ENCODE results near the gene BORCS8.

Gene BORCS8

GRCh38 chr19:19201697-19202630 is 10.0 kb upstream of the BORCS8 start:
- Histone ChIP-seq H3K4me3 (ENCODE audit: control insufficient read depth in 1 of 7, extremely low read depth in 1 of 7, insufficient read depth in 4 of 7, low read depth in 2 of 7, low read length in 6 of 7) (peak overlapping the region in 6 of 7 experiments; percentile 62 to 90 (median 81)), H3K4me1 (ENCODE audit: control extremely low read depth in 1 of 4, control insufficient read depth in 4 of 4, insufficient read depth in 4 of 4, low read length in 3 of 4) (peaks cover 4 to 20% (median 15%) of the 10 kb centered on the region in 4 experiments), H3K27me3 (replicated peaks in 2 of 5; ENCODE audit: control insufficient read depth in 4 of 5, insufficient read depth in 5 of 5, low read length in 4 of 5) (peaks cover 0 to 2% (median 0%) of the 10 kb centered on the region in 5 experiments), H3K27ac (ENCODE audit: insufficient read depth in 1 of 2, low read depth in 1 of 2, low read length in 2 of 2, poor library complexity in 1 of 2, severe bottlenecking in 2 of 2) (peak overlapping the region; percentile 12 to 78), H3K36me3 (ENCODE audit: control insufficient read depth in 4 of 4, insufficient read depth in 4 of 4, low read length in 3 of 4) (peaks cover 15 to 41% (median 24%) of the 10 kb centered on the region in 4 experiments), H3K9me3 (ENCODE audit: control extremely low read depth in 1 of 5, control insufficient read depth in 4 of 5, insufficient read depth in 2 of 5, low read depth in 1 of 5, low read length in 4 of 5) (no peaks in the 10 kb centered on the region)
- no peak for DNase-seq
- ChIA-PET CTCF (interaction anchor here (1.5 to 2.9 kb wide), 3 partner anchors 9 to 27 kb away, joined by 4 to 19 read pairs (median 4); partner anchors contain the start of genes BORCS8 and RFXANK), POLR2A (no interaction called here)
- WGBS (ENCODE audit: insufficient coverage): 90% methylated on average over 17 of the region's 19 CpGs

GRCh38 chr19:19193926-19194325 is 2.0 kb upstream of the BORCS8 start:
- WGBS (ENCODE audit: insufficient coverage): 100% methylated on average over 4 of the region's 5 CpGs
- CTCF ChIA-PET: interaction anchor here (0.8 to 3.0 kb wide), 2 partner anchors 8 to 19 kb away, joined by 4 to 19 read pairs; partner anchors contain the start of gene NR2C2AP
- DNase-seq: no peak
- H3K27ac ChIP-seq (ENCODE audit: insufficient read depth in 1 of 2, low read depth in 1 of 2, low read length in 2 of 2, poor library complexity in 1 of 2, severe bottlenecking in 2 of 2): no peak overlapping the region
- peaks cover 15 to 27% (median 18%) of the 10 kb centered on the region in 4 experiments for H3K36me3 ChIP-seq (ENCODE audit: control insufficient read depth in 4 of 4, insufficient read depth in 4 of 4, low read length in 3 of 4)
- POLR2A ChIA-PET: no interaction called here
- peaks cover 9 to 31% (median 21%) of the 10 kb centered on the region in 4 experiments for H3K4me1 ChIP-seq (ENCODE audit: control extremely low read depth in 1 of 4, control insufficient read depth in 4 of 4, insufficient read depth in 4 of 4, low read length in 3 of 4)
- H3K9me3 ChIP-seq (ENCODE audit: control extremely low read depth in 1 of 5, control insufficient read depth in 4 of 5, insufficient read depth in 2 of 5, low read depth in 1 of 5, low read length in 4 of 5): no peaks in the 10 kb centered on the region
- peak overlapping the region in 4 of 7 experiments; percentile 4 to 99 (median 76) for H3K4me3 ChIP-seq (ENCODE audit: control insufficient read depth in 1 of 7, extremely low read depth in 1 of 7, insufficient read depth in 4 of 7, low read depth in 2 of 7, low read length in 6 of 7)
- no peaks in the 10 kb centered on the region for H3K27me3 ChIP-seq (replicated peaks in 2 of 5; ENCODE audit: control insufficient read depth in 4 of 5, insufficient read depth in 5 of 5, low read length in 4 of 5)

GRCh38 chr19:19192910-19193423 is 1.0 kb upstream of the BORCS8 start:
- ChIA-PET POLR2A (interaction anchor here (1.8 kb wide), 1 partner anchor 10 kb away, joined by 4 read pairs; the partner anchor contains the start of gene NR2C2AP), CTCF (interaction anchor here (3.0 kb wide), 1 partner anchor 9 kb away, joined by 19 read pairs; the partner anchor contains the start of gene NR2C2AP)
- DNase-seq: peak in 2 of 3 donors; percentile 47 to 63
- Histone ChIP-seq H3K4me3 (ENCODE audit: control insufficient read depth in 1 of 7, extremely low read depth in 1 of 7, insufficient read depth in 4 of 7, low read depth in 2 of 7, low read length in 6 of 7) (peak overlapping the region; percentile 80 to 99 (median 95)), H3K36me3 (ENCODE audit: control insufficient read depth in 4 of 4, insufficient read depth in 4 of 4, low read length in 3 of 4) (peaks cover 6 to 18% (median 10%) of the 10 kb centered on the region in 4 experiments), H3K27me3 (replicated peaks in 2 of 5; ENCODE audit: control insufficient read depth in 4 of 5, insufficient read depth in 5 of 5, low read length in 4 of 5) (no peaks in the 10 kb centered on the region), H3K4me1 (ENCODE audit: control extremely low read depth in 1 of 4, control insufficient read depth in 4 of 4, insufficient read depth in 4 of 4, low read length in 3 of 4) (peaks cover 9 to 31% (median 21%) of the 10 kb centered on the region in 4 experiments), H3K9me3 (ENCODE audit: control extremely low read depth in 1 of 5, control insufficient read depth in 4 of 5, insufficient read depth in 2 of 5, low read depth in 1 of 5, low read length in 4 of 5) (no peaks in the 10 kb centered on the region), H3K27ac (ENCODE audit: insufficient read depth in 1 of 2, low read depth in 1 of 2, low read length in 2 of 2, poor library complexity in 1 of 2, severe bottlenecking in 2 of 2) (peak overlapping the region; percentile 40 to 99)
- 0% methylated on average over 12 of the region's 22 CpGs for WGBS (ENCODE audit: insufficient coverage)

- 0% methylated on average over 17 of the region's 17 CpGs for WGBS (ENCODE audit: insufficient coverage)
- Histone ChIP-seq H3K27ac (ENCODE audit: insufficient read depth in 1 of 2, low read depth in 1 of 2, low read length in 2 of 2, poor library complexity in 1 of 2, severe bottlenecking in 2 of 2) (peak overlapping the region; percentile 97 to 99), H3K4me3 (ENCODE audit: control insufficient read depth in 1 of 7, extremely low read depth in 1 of 7, insufficient read depth in 4 of 7, low read depth in 2 of 7, low read length in 6 of 7) (peak overlapping the region; percentile 80 to 99 (median 98)), H3K27me3 (replicated peaks in 2 of 5; ENCODE audit: control insufficient read depth in 4 of 5, insufficient read depth in 5 of 5, low read length in 4 of 5) (no peaks in the 10 kb centered on the region), H3K36me3 (ENCODE audit: control insufficient read depth in 4 of 4, insufficient read depth in 4 of 4, low read length in 3 of 4) (peaks cover 2 to 13% (median 4%) of the 10 kb centered on the region in 4 experiments), H3K4me1 (ENCODE audit: control extremely low read depth in 1 of 4, control insufficient read depth in 4 of 4, insufficient read depth in 4 of 4, low read length in 3 of 4) (peaks cover 9 to 33% (median 21%) of the 10 kb centered on the region in 4 experiments), H3K9me3 (ENCODE audit: control extremely low read depth in 1 of 5, control insufficient read depth in 4 of 5, insufficient read depth in 2 of 5, low read depth in 1 of 5, low read length in 4 of 5) (peaks cover 0 to 4% (median 2%) of the 10 kb centered on the region in 5 experiments)
- ChIA-PET CTCF (interaction anchor here (1.6 to 3.0 kb wide), 2 partner anchors 10 to 17 kb away, joined by 5 to 19 read pairs; partner anchors contain the start of gene NR2C2AP), POLR2A (interaction anchor here (1.8 kb wide), 1 partner anchor 12 kb away, joined by 4 read pairs; the partner anchor contains the start of gene NR2C2AP)
- no peak for DNase-seq
Measured at GRCh38 chr19:19191768-19192077, 229 bp downstream of the BORCS8 start.

GRCh38 chr19:19186742-19187141 is 5.2 kb downstream of the BORCS8 start:
- Histone ChIP-seq H3K36me3 (ENCODE audit: control insufficient read depth in 4 of 4, insufficient read depth in 4 of 4, low read length in 3 of 4) (peaks cover 0 to 27% (median 20%) of the 10 kb centered on the region in 4 experiments), H3K9me3 (ENCODE audit: control extremely low read depth in 1 of 5, control insufficient read depth in 4 of 5, insufficient read depth in 2 of 5, low read depth in 1 of 5, low read length in 4 of 5) (peaks cover 0 to 13% (median 2%) of the 10 kb centered on the region in 5 experiments), H3K4me1 (ENCODE audit: control extremely low read depth in 1 of 4, control insufficient read depth in 4 of 4, insufficient read depth in 4 of 4, low read length in 3 of 4) (peaks cover 7 to 18% (median 13%) of the 10 kb centered on the region in 4 experiments), H3K27ac (ENCODE audit: insufficient read depth in 1 of 2, low read depth in 1 of 2, low read length in 2 of 2, poor library complexity in 1 of 2, severe bottlenecking in 2 of 2) (no peak overlapping the region), H3K4me3 (ENCODE audit: control insufficient read depth in 1 of 7, extremely low read depth in 1 of 7, insufficient read depth in 4 of 7, low read depth in 2 of 7, low read length in 6 of 7) (no peak overlapping the region), H3K27me3 (replicated peaks in 2 of 5; ENCODE audit: control insufficient read depth in 4 of 5, insufficient read depth in 5 of 5, low read length in 4 of 5) (no peaks in the 10 kb centered on the region)
- POLR2A ChIA-PET: no interaction called here
- DNase-seq: no peak
- CTCF ChIA-PET: interaction anchor here (1.0 to 6.9 kb wide), 2 partner anchors 12 to 304 kb away, joined by 3 to 39 read pairs; no protein-coding TSS in a partner anchor
- 92% methylated on average over 14 of the region's 14 CpGs for WGBS (ENCODE audit: insufficient coverage)

- CTCF ChIA-PET: interaction anchor here (0.6 to 6.9 kb wide), 3 partner anchors 9 to 305 kb away, joined by 3 to 39 read pairs (median 3); no protein-coding TSS in a partner anchor
- whole genome bisulfite sequencing (ENCODE audit: insufficient coverage): 89% methylated on average over 8 of the region's 9 CpGs
- peak; percentile 29 to 74 (median 63) for DNase-seq
- H3K9me3 ChIP-seq (ENCODE audit: control extremely low read depth in 1 of 5, control insufficient read depth in 4 of 5, insufficient read depth in 2 of 5, low read depth in 1 of 5, low read length in 4 of 5): peaks cover 0 to 13% (median 2%) of the 10 kb centered on the region in 5 experiments
- H3K4me1 ChIP-seq (ENCODE audit: control extremely low read depth in 1 of 4, control insufficient read depth in 4 of 4, insufficient read depth in 4 of 4, low read length in 3 of 4): peaks cover 5 to 14% (median 10%) of the 10 kb centered on the region in 4 experiments
- peaks cover 0 to 28% (median 26%) of the 10 kb centered on the region in 4 experiments for H3K36me3 ChIP-seq (ENCODE audit: control insufficient read depth in 4 of 4, insufficient read depth in 4 of 4, low read length in 3 of 4)
- H3K4me3 ChIP-seq (ENCODE audit: control insufficient read depth in 1 of 7, extremely low read depth in 1 of 7, insufficient read depth in 4 of 7, low read depth in 2 of 7, low read length in 6 of 7): no peak overlapping the region
- H3K27me3 ChIP-seq (replicated peaks in 2 of 5; ENCODE audit: control insufficient read depth in 4 of 5, insufficient read depth in 5 of 5, low read length in 4 of 5): no peaks in the 10 kb centered on the region
- POLR2A ChIA-PET: no interaction called here
- no peak overlapping the region for H3K27ac ChIP-seq (ENCODE audit: insufficient read depth in 1 of 2, low read depth in 1 of 2, low read length in 2 of 2, poor library complexity in 1 of 2, severe bottlenecking in 2 of 2)
Measured at GRCh38 chr19:19185853-19186740, 5.9 kb downstream of the BORCS8 start.

All from common myeloid progenitor, CD34-positive (primary cell).